Peyer's patch (tissue), 4 donors: ENCODE results near the gene PDE11A. TPM values are rescaled to one million over a fixed set of nuclear protein-coding genes. Genes with fewer than 3 reads are reported as not detected.

Experiments
- DNase-seq, 3 donors: peaks; one replicate each; pipeline ENCODE4 v3.0.0-alpha.2; 2017 to 2019
- H3K27ac ChIP-seq, 4 donors: fragments of 200-600 bp; sonication (generic); one replicate each; pipeline ENCODE4 v1.5.1; 2016 to 2019
- H3K27me3 ChIP-seq, 2 donors: fragments of 200-600 bp; sonication (generic); one replicate each; pipeline ENCODE4 v1.5.1; 2019
- H3K36me3 ChIP-seq, 3 donors: fragments of 200-600 bp; sonication (generic); one replicate each; pipeline ENCODE4 v1.5.1; 2016 to 2019
- H3K4me1 ChIP-seq, 4 donors: fragments of 200-600 bp; sonication (generic); one replicate each; pipeline ENCODE4 v1.5.1; 2016 to 2019
- H3K4me3 ChIP-seq, 4 donors: fragments of 200-600 bp; sonication (generic); 1 replicate in 3 of 4; 2 replicates in 1 of 4; pipeline ENCODE4 v1.5.1; 2016 to 2019; ENCODE audit warnings: mild to moderate bottlenecking in 1 of 4
- H3K9me3 ChIP-seq, 4 donors: fragments of 200-600 bp; sonication (generic); one replicate each; pipeline ENCODE4 v1.5.1; 2016 to 2019; ENCODE audit warnings: mild to moderate bottlenecking in 1 of 4
- CTCF ChIP-seq, 6 experiments: fragments of 450-650 bp in 4 of 6; fragments of 200-600 bp in 2 of 6; sonication (generic) in 1 of 6; IDR thresholded peaks; one replicate each; pipeline ENCODE4 v1.5.1; 2017 to 2019; ENCODE audit warnings: antibody characterized with exemption in 6 of 6, mild to moderate bottlenecking in 3 of 6, moderate library complexity in 1 of 6
- POLR2A ChIP-seq, 2 donors: fragments of 450-650 bp; IDR thresholded peaks; one replicate each; pipeline ENCODE4 v1.5.1; 2017; ENCODE audit warnings: antibody characterized with exemption in 2 of 2, mild to moderate bottlenecking in 2 of 2, moderate library complexity in 2 of 2
- total RNA-seq, 4 donors: library from RNA; depleted of rRNA; stranded (reverse); fragments of >200 nt; gene quantifications; one replicate each; pipeline ENCODE4 v1.1.0, GENCODE V29; 2016

PDE11A gene
- total RNA-seq, 4 donors from 2014 or later, result 1.6 to 2.1 (median 1.7) TPM

GRCh38 chr2:177689623-177690022 lies 383.0 kb downstream of the PDE11A start:
- no peak for DNase-seq
- Histone ChIP-seq H3K9me3 (no peaks in the 10 kb centered on the region), H3K4me1 (no peaks in the 10 kb centered on the region), H3K4me3 (no peak overlapping the region), H3K27ac (no peak overlapping the region), H3K27me3 (no peaks in the 10 kb centered on the region), H3K36me3 (no peaks in the 10 kb centered on the region)
- TF ChIP-seq CTCF (IDR thresholded peaks at IDR 0.05) (no peak), POLR2A (IDR thresholded peaks at IDR 0.05) (no peak)

GRCh38 chr2:177688844-177689243 lies 383.7 kb downstream of the PDE11A start:
- DNase-seq, result no peak
- Histone ChIP-seq H3K27me3 (no peaks in the 10 kb centered on the region), H3K9me3 (no peaks in the 10 kb centered on the region), H3K4me1 (no peaks in the 10 kb centered on the region), H3K36me3 (no peaks in the 10 kb centered on the region), H3K27ac (no peak overlapping the region), H3K4me3 (no peak overlapping the region)
- TF ChIP-seq CTCF (IDR thresholded peaks at IDR 0.05) (no peak), POLR2A (IDR thresholded peaks at IDR 0.05) (no peak)

GRCh38 chr2:177683661-177684069 lies 388.9 kb downstream of the PDE11A start:
- DNase-seq, result no peak
- peaks cover 0 to 13% (median 0%) of the 10 kb centered on the region in 4 donors for H3K4me1 ChIP-seq
- TF ChIP-seq CTCF (IDR thresholded peaks at IDR 0.05), result no peak
- TF ChIP-seq POLR2A (IDR thresholded peaks at IDR 0.05), result no peak
- H3K4me3 ChIP-seq, result no peak overlapping the region
- H3K27me3 ChIP-seq, result no peaks in the 10 kb centered on the region
- no peak overlapping the region for H3K27ac ChIP-seq
- H3K9me3 ChIP-seq, result no peaks in the 10 kb centered on the region
- H3K36me3 ChIP-seq, result no peaks in the 10 kb centered on the region

GRCh38 chr2:177682836-177683660 lies 389.5 kb downstream of the PDE11A start:
- no peak for DNase-seq
- H3K9me3 ChIP-seq, result no peaks in the 10 kb centered on the region
- H3K36me3 ChIP-seq, result no peaks in the 10 kb centered on the region
- H3K4me1 ChIP-seq, result peaks cover 0 to 13% (median 0%) of the 10 kb centered on the region in 4 donors
- no peak overlapping the region for H3K4me3 ChIP-seq
- TF ChIP-seq POLR2A (IDR thresholded peaks at IDR 0.05), result no peak
- no peak for TF ChIP-seq CTCF (IDR thresholded peaks at IDR 0.05)
- no peak overlapping the region for H3K27ac ChIP-seq
- H3K27me3 ChIP-seq, result no peaks in the 10 kb centered on the region

GRCh38 chr2:177682006-177682405 lies 390.6 kb downstream of the PDE11A start:
- Histone ChIP-seq H3K9me3 (no peaks in the 10 kb centered on the region), H3K36me3 (no peaks in the 10 kb centered on the region), H3K27me3 (no peaks in the 10 kb centered on the region), H3K4me3 (no peak overlapping the region), H3K27ac (no peak overlapping the region), H3K4me1 (peaks cover 0 to 13% (median 0%) of the 10 kb centered on the region in 4 donors)
- no peak for TF ChIP-seq CTCF (IDR thresholded peaks at IDR 0.05)
- TF ChIP-seq POLR2A (IDR thresholded peaks at IDR 0.05), result no peak
- no peak for DNase-seq
